Epithelial cell of proximal tubule (primary cell): Measurements from ENCODE around the gene USP7. TPM values are rescaled to one million over a fixed set of nuclear protein-coding genes. Genes with fewer than 3 reads are reported as not detected.

Experiments
- DNase-seq: peaks from one replicate; pipeline ENCODE4 v3.0.0-alpha.2; 2011; ENCODE audit warnings: low read depth
- H3K4me3 ChIP-seq: 2 replicates; pipeline ENCODE4 v1.5.1; 2011; ENCODE audit warnings: low read depth, mild to moderate bottlenecking, low read length
- CTCF ChIP-seq: conservative IDR thresholded peaks from 2 replicates; pipeline ENCODE4 v1.5.1; 2012; ENCODE audit warnings: low read depth, mild to moderate bottlenecking, low read length
- total RNA-seq: library from RNA; depleted of rRNA; stranded (reverse); fragments of >200 nt; gene quantifications from 2 replicates; pipeline ENCODE4 v1.2.3, GENCODE V29; 2015

The USP7 gene
- total RNA-seq, 1 donor from 2014 or later, result 91.4 TPM

GRCh38 chr16:8953064-8953463 lies 10.6 kb downstream of the USP7 start:
- no peak for DNase-seq
- no peak for TF ChIP-seq CTCF
- no peak overlapping the region for H3K4me3 ChIP-seq

GRCh38 chr16:8952281-8952751 lies 11.4 kb downstream of the USP7 start:
- DNase-seq, result no peak
- no peak overlapping the region for H3K4me3 ChIP-seq
- TF ChIP-seq CTCF, result no peak

GRCh38 chr16:8951447-8952280 lies 12.0 kb downstream of the USP7 start:
- no peak for TF ChIP-seq CTCF
- DNase-seq, result no peak
- no peak overlapping the region for H3K4me3 ChIP-seq

GRCh38 chr16:8950580-8951077 lies 13.1 kb downstream of the USP7 start:
- no peak for TF ChIP-seq CTCF
- peak; percentile 39 for DNase-seq
- no peak overlapping the region for H3K4me3 ChIP-seq

- no peak for TF ChIP-seq CTCF
- no peak for DNase-seq
- H3K4me3 ChIP-seq, result no peak overlapping the region
These were observed 13.9 kb downstream of the USP7 start for GRCh38 chr16:8949536-8950418.

- no peak for TF ChIP-seq CTCF
- no peak overlapping the region for H3K4me3 ChIP-seq
- DNase-seq, result no peak
These were observed 14.9 kb downstream of the USP7 start for GRCh38 chr16:8948831-8949230.
